Endothelial cell of umbilical vein (primary cell): Measurements from ENCODE around the gene KRT81. TPM values are rescaled to one million over a fixed set of nuclear protein-coding genes. Genes with fewer than 3 reads are reported as not detected.

ENCODE experiments used
- BruUV-seq: library from RNA; stranded (reverse); fragments of 400-500 nt; replicated peaks from 2 replicates; lab custom pipeline; 2021; lab: Mats Ljungman, UMichigan
- CTCF ChIA-PET: fragments of 300-600, 350-600 bp; sonication (Branson Sonifier 250); formaldehyde crosslinking; loops from one replicate; lab custom pipeline; 2021; ENCODE audit warnings: antibody characterized with exemption, inconsistent platforms; lab: Charles Lee
- POLR2A ChIA-PET: fragments of 300-600, 350-600 bp; sonication (Branson Sonifier 250); formaldehyde crosslinking; loops from one replicate; lab custom pipeline; 2021; ENCODE audit warnings: antibody characterized with exemption, inconsistent platforms; lab: Charles Lee
- DNase-seq: peaks from one replicate; pipeline ENCODE4 v3.0.0-alpha.2; 2011; ENCODE audit warnings: low read depth, low spot score
- FAIRE-seq: peaks from 2 replicates; lab custom pipeline; 2011; peaks lifted over from hg19 to GRCh38; lab: Jason Lieb, UNC
- H2AFZ ChIP-seq: 2 replicates; pipeline ENCODE4 v1.6.0; 2012; ENCODE audit warnings: low read depth, low read length, control low read depth, inconsistent platforms
- H3K27ac ChIP-seq: 2 replicates; pipeline ENCODE4 v1.5.1; 2011; ENCODE audit warnings: low read depth, mild to moderate bottlenecking, control low read depth, low read length, moderate library complexity; ENCODE audit not compliant: insufficient read depth
- H3K27me3 ChIP-seq, 2 experiments: 2 replicates each; pipeline versions ENCODE4 v1.6.0 to v1.6.1; 2011; ENCODE audit warnings: low read length in 2 of 2, mixed read lengths in 1 of 2; ENCODE audit not compliant: control insufficient read depth in 2 of 2, insufficient read depth in 2 of 2
- H3K36me3 ChIP-seq, 2 experiments: 2 replicates in 1 of 2; 3 replicates in 1 of 2; pipeline ENCODE4 v1.5.1; 2011; ENCODE audit warnings: low read length in 2 of 2, mild to moderate bottlenecking in 1 of 2, moderate library complexity in 1 of 2; ENCODE audit not compliant: control insufficient read depth in 2 of 2, insufficient read depth in 2 of 2; ENCODE audit errors: extremely low read depth in 1 of 2
- H3K4me1 ChIP-seq: 3 replicates; pipeline ENCODE4 v1.5.1; 2011; ENCODE audit warnings: mild to moderate bottlenecking, low read length; ENCODE audit not compliant: control insufficient read depth, insufficient read depth; ENCODE audit errors: extremely low read depth
- H3K4me2 ChIP-seq: 2 replicates; pipeline ENCODE4 v1.6.1; 2011; ENCODE audit warnings: low read length, control low read depth, mixed read lengths; ENCODE audit not compliant: insufficient read depth
- H3K4me3 ChIP-seq, 3 experiments: fragments of 200-600 bp in 1 of 3; sonication (generic), shearing (Covaris generic) in 1 of 3; replicated peaks in 1 of 3; 2 replicates each; pipeline ENCODE4 v1.5.1; 2011 to 2016; ENCODE audit warnings: control low read depth in 3 of 3, low read length in 3 of 3, mild to moderate bottlenecking in 2 of 3, inconsistent platforms in 1 of 3, low read depth in 1 of 3, moderate library complexity in 1 of 3; ENCODE audit not compliant: insufficient read depth in 1 of 3
- H3K79me2 ChIP-seq: 2 replicates; pipeline ENCODE4 v1.6.0; 2012; ENCODE audit warnings: low read length, inconsistent platforms; ENCODE audit not compliant: control insufficient read depth, insufficient read depth
- H3K9ac ChIP-seq: replicated peaks from 2 replicates; pipeline ENCODE3; 2011; ENCODE audit warnings: low read length, control low read depth; ENCODE audit not compliant: insufficient read depth; ENCODE audit errors: extremely low read depth
- H3K9me1 ChIP-seq: replicated peaks from 3 replicates; pipeline ENCODE4 v1.6.0; 2011; ENCODE audit warnings: mild to moderate bottlenecking, low read length; ENCODE audit not compliant: control insufficient read depth, insufficient read depth; ENCODE audit errors: extremely low read depth
- H3K9me3 ChIP-seq: replicated peaks from 2 replicates; pipeline ENCODE4 v1.5.1; 2012; ENCODE audit warnings: low read length, inconsistent platforms; ENCODE audit not compliant: control insufficient read depth, insufficient read depth
- H4K20me1 ChIP-seq: replicated peaks from 2 replicates; pipeline ENCODE3; 2011; ENCODE audit warnings: mild to moderate bottlenecking, low read length; ENCODE audit not compliant: control insufficient read depth, insufficient read depth; ENCODE audit errors: extremely low read depth
- EZH2 ChIP-seq: IDR thresholded peaks from 2 replicates; pipeline ENCODE4 v1.6.1; 2012; ENCODE audit warnings: borderline replicate concordance, low read depth, mild to moderate bottlenecking, moderate library complexity, low read length, inconsistent platforms; ENCODE audit not compliant: severe bottlenecking
- FOS ChIP-seq: IDR thresholded peaks from 2 replicates; pipeline ENCODE4 v1.6.1; 2011; ENCODE audit warnings: mild to moderate bottlenecking, low read length, moderate library complexity, borderline replicate concordance; ENCODE audit not compliant: insufficient read depth
- GATA2 ChIP-seq: IDR thresholded peaks from 2 replicates; pipeline ENCODE4 v1.7.0; 2011; ENCODE audit warnings: low read depth, mild to moderate bottlenecking, moderate library complexity, mixed read lengths, low read length; ENCODE audit not compliant: insufficient read length, insufficient read depth
- JUN ChIP-seq: IDR thresholded peaks from 2 replicates; pipeline ENCODE4 v1.6.1; 2011; ENCODE audit warnings: borderline replicate concordance, low read depth; ENCODE audit not compliant: insufficient read length, insufficient read depth
- MYC ChIP-seq: IDR thresholded peaks from one replicate; pipeline ENCODE4 v1.6.1; 2011; ENCODE audit warnings: mild to moderate bottlenecking, low read depth, low read length
- POLR2AphosphoS5 ChIP-seq: IDR thresholded peaks from 2 replicates; pipeline ENCODE4 v1.6.1; 2012; ENCODE audit warnings: low read depth, mild to moderate bottlenecking, control low read depth, low read length, moderate library complexity; ENCODE audit not compliant: insufficient read depth
- dilution Hi-C: fragments of 300-500 bp; cut with MboI; formaldehyde crosslinking; loops from one replicate; pipeline ENCODE4 v1.15.0; 2019; ENCODE audit warnings: low sequenced_read_pairs; ENCODE audit not compliant: extremely low pct_ligation_motif_present
- intact Hi-C: fragments of 100-400 bp; cut with micrococcal nuclease; formaldehyde crosslinking; loops from one replicate; pipeline ENCODE4 v1.10.0; 2022
- polyA plus RNA-seq, 4 experiments: library from polyadenylated mRNA; depleted of rRNA in 3 of 4; stranded (reverse) in 3 of 4; unstranded in 1 of 4; fragments of >200 nt; gene quantifications; 2 replicates each; pipeline versions ENCODE4 v1.2.1 to v1.2.3, GENCODE V29; 2011 to 2012; ENCODE audit warnings: missing spikeins in 1 of 4
- total RNA-seq: library from RNA; stranded (reverse); gene quantifications from 2 replicates; pipeline ENCODE4 v1.2.3, GENCODE V29; 2021
- TF ChIP-seq, protein P1 (sequence below): IDR thresholded peaks from 2 replicates; pipeline ENCODE4 v1.6.1; 2011; ENCODE audit not compliant: insufficient read depth, insufficient read length
- TF ChIP-seq, protein P2 (sequence below), 2 donors: IDR thresholded peaks; 1 replicate in 1 of 2; 2 replicates in 1 of 2; pipeline ENCODE4 v1.5.1; 2011; ENCODE audit warnings: low read length in 2 of 2, mild to moderate bottlenecking in 2 of 2, moderate library complexity in 2 of 2, control low read depth in 1 of 2, inconsistent platforms in 1 of 2, low read depth in 1 of 2; ENCODE audit not compliant: insufficient read depth in 1 of 2; ENCODE audit errors: extremely low read depth in 1 of 2

Gene KRT81
- total and polyA plus RNA-seq, 2 donors (not counting 3 experiments of a cell fraction or from before 2014, with no cell fraction given), result not detected

DNA sequence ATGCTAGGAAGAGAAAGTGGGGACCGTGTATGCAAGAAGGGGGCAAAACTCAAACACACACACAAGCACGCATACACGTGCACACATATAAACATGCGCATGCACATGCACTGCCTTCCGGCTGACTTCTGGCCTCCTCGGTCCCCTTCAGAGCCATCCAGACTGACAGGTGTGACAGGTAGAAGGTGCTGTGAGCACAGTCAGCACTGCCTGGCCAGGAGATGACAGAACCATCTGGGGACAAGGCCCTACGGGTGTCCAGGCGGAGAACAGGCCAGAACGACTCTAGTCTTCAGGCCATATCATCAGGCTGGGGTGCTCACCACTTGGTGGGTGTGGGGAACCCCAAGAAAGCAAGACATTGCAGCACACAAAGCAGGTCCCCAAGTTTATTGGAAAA lies 22.6 kb upstream of the KRT81 start:
- FAIRE-seq, result no peak
- H3K4me1 ChIP-seq, result no peaks in the 10 kb centered on the region
- H3K9ac ChIP-seq, result no peak overlapping the region
- no peak for DNase-seq
- H3K4me2 ChIP-seq, result no peak overlapping the region
- H3K36me3 ChIP-seq, result no peaks in the 10 kb centered on the region
- H3K79me2 ChIP-seq, result no peaks in the 10 kb centered on the region
- H2AFZ ChIP-seq, result no peak overlapping the region
- no peaks in the 10 kb centered on the region for H4K20me1 ChIP-seq
- BruUV-seq, result no TSS peak
- intact Hi-C loops (no loop called here), dilution Hi-C loops (no loop called here)
- H3K9me1 ChIP-seq, result no peaks in the 10 kb centered on the region
- POLR2A ChIA-PET, result no interaction called here
- TF ChIP-seq EZH2 (no peak), MYC (no peak), FOS (no peak), GATA2 (no peak), POLR2AphosphoS5 (no peak), JUN (no peak)
- TF ChIP-seq, protein P1, sequence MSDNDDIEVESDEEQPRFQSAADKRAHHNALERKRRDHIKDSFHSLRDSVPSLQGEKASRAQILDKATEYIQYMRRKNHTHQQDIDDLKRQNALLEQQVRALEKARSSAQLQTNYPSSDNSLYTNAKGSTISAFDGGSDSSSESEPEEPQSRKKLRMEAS, result no peak
- TF ChIP-seq, protein P2, sequence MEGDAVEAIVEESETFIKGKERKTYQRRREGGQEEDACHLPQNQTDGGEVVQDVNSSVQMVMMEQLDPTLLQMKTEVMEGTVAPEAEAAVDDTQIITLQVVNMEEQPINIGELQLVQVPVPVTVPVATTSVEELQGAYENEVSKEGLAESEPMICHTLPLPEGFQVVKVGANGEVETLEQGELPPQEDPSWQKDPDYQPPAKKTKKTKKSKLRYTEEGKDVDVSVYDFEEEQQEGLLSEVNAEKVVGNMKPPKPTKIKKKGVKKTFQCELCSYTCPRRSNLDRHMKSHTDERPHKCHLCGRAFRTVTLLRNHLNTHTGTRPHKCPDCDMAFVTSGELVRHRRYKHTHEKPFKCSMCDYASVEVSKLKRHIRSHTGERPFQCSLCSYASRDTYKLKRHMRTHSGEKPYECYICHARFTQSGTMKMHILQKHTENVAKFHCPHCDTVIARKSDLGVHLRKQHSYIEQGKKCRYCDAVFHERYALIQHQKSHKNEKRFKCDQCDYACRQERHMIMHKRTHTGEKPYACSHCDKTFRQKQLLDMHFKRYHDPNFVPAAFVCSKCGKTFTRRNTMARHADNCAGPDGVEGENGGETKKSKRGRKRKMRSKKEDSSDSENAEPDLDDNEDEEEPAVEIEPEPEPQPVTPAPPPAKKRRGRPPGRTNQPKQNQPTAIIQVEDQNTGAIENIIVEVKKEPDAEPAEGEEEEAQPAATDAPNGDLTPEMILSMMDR (IDR thresholded peaks at IDR 0.05; ENCODE audit: extremely low read depth in 1 of 2, insufficient read depth in 1 of 2, low read depth in 1 of 2, low read length in 2 of 2), result no peak
- H3K27ac ChIP-seq, result no peak overlapping the region
- H3K9me3 ChIP-seq, result no peaks in the 10 kb centered on the region
- CTCF ChIA-PET, result interaction anchor here (1.6 to 3.7 kb wide), 2 partner anchors 13 to 14 kb away, joined by 11 to 32 read pairs; no protein-coding TSS in a partner anchor
- no peak overlapping the region for H3K4me3 ChIP-seq
- peaks cover 37 to 43% of the 10 kb centered on the region in 2 experiments for H3K27me3 ChIP-seq
